Measurements from ENCODE around the gene RSBN1.

The RSBN1 gene

GRCh38 chr1:113802367-113803007 is 9.8 kb downstream of the RSBN1 start:
- DNase-seq, result no peak
- H3K36me3 ChIP-seq, result peaks cover 6% of the 10 kb centered on the region
- peaks cover 5% of the 10 kb centered on the region for H3K4me1 ChIP-seq
- H3K27me3 ChIP-seq, result no peaks in the 10 kb centered on the region
- TF ChIP-seq CTCF (IDR thresholded peaks at IDR 0.05; ENCODE audit: low read depth, low read length), result no peak
- no peaks in the 10 kb centered on the region for H3K9me3 ChIP-seq
- no peak overlapping the region for H3K4me3 ChIP-seq (ENCODE audit: low read depth, low read length)

GRCh38 chr1:113800487-113800886 is 11.8 kb downstream of the RSBN1 start:
- DNase-seq, result no peak
- Histone ChIP-seq H3K4me3 (ENCODE audit: low read depth, low read length) (no peak overlapping the region), H3K9me3 (no peaks in the 10 kb centered on the region), H3K27me3 (no peaks in the 10 kb centered on the region), H3K36me3 (peaks cover 12% of the 10 kb centered on the region), H3K4me1 (peaks cover 5% of the 10 kb centered on the region)
- no peak for TF ChIP-seq CTCF (IDR thresholded peaks at IDR 0.05; ENCODE audit: low read depth, low read length)

GRCh38 chr1:113797472-113797871 is 14.8 kb downstream of the RSBN1 start:
- TF ChIP-seq CTCF (IDR thresholded peaks at IDR 0.05; ENCODE audit: low read depth, low read length), result no peak
- no peaks in the 10 kb centered on the region for H3K9me3 ChIP-seq
- no peaks in the 10 kb centered on the region for H3K4me1 ChIP-seq
- DNase-seq, result no peak
- no peak overlapping the region for H3K4me3 ChIP-seq (ENCODE audit: low read depth, low read length)
- H3K36me3 ChIP-seq, result peaks cover 24% of the 10 kb centered on the region
- H3K27me3 ChIP-seq, result no peaks in the 10 kb centered on the region

GRCh38 chr1:113793878-113794834 is 18.1 kb downstream of the RSBN1 start:
- H3K4me3 ChIP-seq (ENCODE audit: low read depth, low read length), result no peak overlapping the region
- H3K27me3 ChIP-seq, result no peaks in the 10 kb centered on the region
- no peak for DNase-seq
- no peaks in the 10 kb centered on the region for H3K9me3 ChIP-seq
- no peak for TF ChIP-seq CTCF (IDR thresholded peaks at IDR 0.05; ENCODE audit: low read depth, low read length)
- no peaks in the 10 kb centered on the region for H3K4me1 ChIP-seq
- peaks cover 24% of the 10 kb centered on the region for H3K36me3 ChIP-seq

- no peak for DNase-seq
- Histone ChIP-seq H3K4me3 (ENCODE audit: low read depth, low read length) (no peak overlapping the region), H3K27me3 (no peaks in the 10 kb centered on the region), H3K4me1 (no peaks in the 10 kb centered on the region), H3K36me3 (peaks cover 24% of the 10 kb centered on the region), H3K9me3 (no peaks in the 10 kb centered on the region)
- no peak for TF ChIP-seq CTCF (IDR thresholded peaks at IDR 0.05; ENCODE audit: low read depth, low read length)
Observed at GRCh38 chr1:113792986-113793385, 19.3 kb downstream of the RSBN1 start.

- TF ChIP-seq CTCF (IDR thresholded peaks at IDR 0.05; ENCODE audit: low read depth, low read length), result no peak
- no peak for DNase-seq
Observed at GRCh38 chr1:113792471-113792870, 19.8 kb downstream of the RSBN1 start.

More at GRCh38 chr1:113792471-113792870, 19.8 kb downstream of the RSBN1 start:
- peaks cover 23% of the 10 kb centered on the region for H3K36me3 ChIP-seq
- no peaks in the 10 kb centered on the region for H3K9me3 ChIP-seq
- no peak overlapping the region for H3K4me3 ChIP-seq (ENCODE audit: low read depth, low read length)
- H3K4me1 ChIP-seq, result no peaks in the 10 kb centered on the region
- no peaks in the 10 kb centered on the region for H3K27me3 ChIP-seq

Data from BE2C (cell line).